ENCODE results near the gene ATP4A.

Gene ATP4A

DNA sequence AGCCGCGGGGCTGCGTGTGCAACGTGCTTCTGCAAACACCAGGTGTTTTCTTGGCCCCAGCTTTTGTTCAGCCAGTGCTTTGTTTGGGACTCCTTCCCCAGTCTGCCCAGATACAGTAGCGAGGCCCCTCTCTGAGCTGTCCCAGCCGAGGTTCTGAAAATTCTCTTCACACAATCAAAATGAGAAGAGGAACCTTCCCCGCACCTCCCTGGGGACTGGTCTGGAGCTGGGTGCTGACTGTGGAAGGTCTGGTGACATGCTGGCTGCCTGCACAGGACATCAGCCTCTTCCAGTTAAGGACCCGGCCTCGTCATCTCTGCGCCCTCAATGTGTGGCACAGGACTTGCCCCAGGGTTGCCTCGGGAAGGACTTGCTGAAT, 4.2 kb downstream of the ATP4A start:
- TF ChIP-seq, protein P1, sequence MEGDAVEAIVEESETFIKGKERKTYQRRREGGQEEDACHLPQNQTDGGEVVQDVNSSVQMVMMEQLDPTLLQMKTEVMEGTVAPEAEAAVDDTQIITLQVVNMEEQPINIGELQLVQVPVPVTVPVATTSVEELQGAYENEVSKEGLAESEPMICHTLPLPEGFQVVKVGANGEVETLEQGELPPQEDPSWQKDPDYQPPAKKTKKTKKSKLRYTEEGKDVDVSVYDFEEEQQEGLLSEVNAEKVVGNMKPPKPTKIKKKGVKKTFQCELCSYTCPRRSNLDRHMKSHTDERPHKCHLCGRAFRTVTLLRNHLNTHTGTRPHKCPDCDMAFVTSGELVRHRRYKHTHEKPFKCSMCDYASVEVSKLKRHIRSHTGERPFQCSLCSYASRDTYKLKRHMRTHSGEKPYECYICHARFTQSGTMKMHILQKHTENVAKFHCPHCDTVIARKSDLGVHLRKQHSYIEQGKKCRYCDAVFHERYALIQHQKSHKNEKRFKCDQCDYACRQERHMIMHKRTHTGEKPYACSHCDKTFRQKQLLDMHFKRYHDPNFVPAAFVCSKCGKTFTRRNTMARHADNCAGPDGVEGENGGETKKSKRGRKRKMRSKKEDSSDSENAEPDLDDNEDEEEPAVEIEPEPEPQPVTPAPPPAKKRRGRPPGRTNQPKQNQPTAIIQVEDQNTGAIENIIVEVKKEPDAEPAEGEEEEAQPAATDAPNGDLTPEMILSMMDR (IDR thresholded peaks at IDR 0.05; ENCODE audit: insufficient read depth, low read depth, low read length, missing control alignments), result no peak
- DNase-seq (ENCODE audit: low read depth), result no peak
- H3K4me3 ChIP-seq (ENCODE audit: low read length), result no peak overlapping the region

DNA sequence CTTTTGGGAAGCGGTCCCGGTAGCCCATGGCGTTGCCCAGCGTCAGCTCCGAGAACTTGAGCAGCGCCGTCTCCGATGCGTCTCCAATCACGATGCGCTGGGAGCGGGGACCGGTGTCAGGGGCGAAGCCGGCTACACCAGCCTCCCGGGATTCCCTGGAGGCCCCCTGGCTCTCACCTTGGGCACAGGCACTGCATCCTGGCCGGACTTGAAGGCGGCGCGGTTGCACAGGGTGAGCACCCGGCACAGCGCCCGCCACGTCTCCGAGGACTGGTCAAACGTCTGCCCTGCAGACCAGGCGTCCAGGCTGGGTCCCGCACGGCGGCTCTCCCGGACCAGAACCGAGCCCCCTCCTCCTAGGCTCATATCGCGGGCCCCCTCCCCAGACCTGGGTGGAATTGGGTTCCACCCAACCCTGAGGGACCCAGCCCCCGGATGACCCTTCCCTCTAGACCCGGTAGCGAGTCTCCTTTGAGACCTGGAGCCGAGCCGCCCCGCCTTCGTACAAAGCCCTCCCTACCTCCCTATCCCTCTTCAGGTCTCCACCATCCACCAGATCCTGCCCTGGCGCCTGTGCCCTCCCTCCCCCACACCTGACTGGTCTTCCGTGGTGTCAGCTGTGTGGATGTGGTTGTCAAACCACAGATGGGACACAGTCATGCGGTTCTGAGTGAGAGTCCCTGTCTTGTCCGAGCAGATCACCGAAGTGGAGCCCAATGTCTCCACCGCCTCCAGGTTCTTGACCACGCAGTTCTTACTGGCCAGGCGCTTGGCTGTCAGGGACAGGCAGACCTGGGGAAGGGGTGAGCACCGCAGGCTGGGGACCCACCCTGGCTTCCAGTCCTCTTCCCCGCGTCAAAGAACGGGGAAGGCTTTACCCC, 4.8 kb downstream of the ATP4A start:
- no peak overlapping the region for H3K4me3 ChIP-seq (ENCODE audit: low read length)
- DNase-seq (ENCODE audit: low read depth), result no peak
- TF ChIP-seq, protein P1 (IDR thresholded peaks at IDR 0.05; ENCODE audit: insufficient read depth, low read depth, low read length, missing control alignments), result no peak

DNA sequence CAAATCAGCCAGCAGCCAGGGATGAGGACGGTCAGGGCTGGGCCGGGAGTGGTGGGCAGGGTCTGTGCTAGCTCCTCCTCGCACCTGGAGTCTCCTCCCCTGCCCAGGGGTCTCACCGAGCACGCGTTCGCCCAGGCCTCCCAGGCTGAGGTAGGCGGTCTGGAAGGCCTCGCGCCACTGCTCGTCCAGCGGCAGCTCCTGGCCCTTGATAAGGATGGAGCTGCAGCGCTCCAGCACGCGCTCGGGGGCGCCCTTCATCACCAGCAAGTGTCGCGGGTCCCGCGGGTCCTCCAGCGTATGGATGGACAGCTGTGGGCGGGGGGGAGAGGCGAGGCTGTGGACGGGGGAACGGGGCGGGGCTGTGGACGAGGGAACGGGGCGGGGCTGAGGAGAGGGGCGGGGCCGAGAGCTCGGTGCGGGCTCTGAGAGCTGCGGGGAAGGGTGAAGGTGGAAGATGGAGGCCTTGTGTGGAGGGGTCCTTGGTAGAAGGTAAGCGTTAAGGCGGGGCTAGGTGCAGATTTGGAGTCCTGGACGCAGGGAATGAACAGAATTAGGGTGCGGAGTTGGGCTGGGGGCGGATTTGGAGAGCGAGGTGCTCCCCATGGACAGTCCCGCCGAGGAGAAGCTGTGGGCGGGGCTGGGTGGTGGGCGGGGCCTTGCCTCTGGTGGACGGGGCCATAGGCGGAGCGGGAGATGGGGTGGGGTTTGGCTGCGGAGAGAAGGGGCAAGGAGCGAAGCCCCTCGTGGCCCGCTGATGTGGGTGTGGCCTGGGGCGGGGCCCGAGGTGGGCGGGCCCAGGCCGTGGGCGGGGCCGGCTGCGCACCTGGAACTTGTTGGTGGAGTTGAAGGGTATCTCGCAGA, 5.7 kb downstream of the ATP4A start:
- DNase-seq (ENCODE audit: low read depth), result peak; percentile 65
- TF ChIP-seq, protein P1 (IDR thresholded peaks at IDR 0.05; ENCODE audit: insufficient read depth, low read depth, low read length, missing control alignments), result no peak
- H3K4me3 ChIP-seq (ENCODE audit: low read length), result peak overlapping the region; percentile 39

DNA sequence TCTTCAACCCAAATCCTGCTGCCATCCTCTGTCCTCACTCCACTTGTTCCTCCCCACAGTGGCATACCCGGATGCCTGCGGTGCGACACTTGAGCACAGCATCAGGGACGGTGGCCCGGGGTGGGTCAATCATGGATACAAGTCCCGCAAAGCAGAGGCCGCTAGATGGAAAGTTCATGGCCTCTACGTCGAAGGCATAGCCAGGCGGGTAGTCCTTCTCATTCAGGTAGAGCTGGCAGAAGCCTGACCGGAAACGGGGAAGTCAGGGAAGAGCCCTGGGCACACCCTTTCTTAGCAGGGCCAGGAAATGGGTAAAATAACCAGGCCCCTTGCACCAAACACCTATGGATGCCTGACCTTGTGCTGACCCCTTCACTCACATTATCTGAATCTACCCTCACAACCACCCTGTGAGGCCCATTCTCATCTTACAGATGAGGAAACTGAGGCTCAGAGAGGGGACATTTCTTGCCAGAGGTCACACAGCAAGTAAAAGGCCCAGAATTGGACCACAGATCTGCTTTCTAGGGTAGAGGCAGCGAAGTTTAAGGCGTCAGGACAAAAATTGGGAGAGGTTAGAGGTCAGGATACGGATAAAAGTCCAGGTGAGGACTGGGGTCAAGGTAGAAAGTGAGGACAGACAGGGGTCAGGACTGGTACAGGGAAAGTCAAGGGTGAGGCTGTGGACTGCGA, 6.5 kb downstream of the ATP4A start:
- no peak for DNase-seq (ENCODE audit: low read depth)
- TF ChIP-seq, protein P1 (IDR thresholded peaks at IDR 0.05; ENCODE audit: insufficient read depth, low read depth, low read length, missing control alignments), result no peak
- no peak overlapping the region for H3K4me3 ChIP-seq (ENCODE audit: low read length)

DNA sequence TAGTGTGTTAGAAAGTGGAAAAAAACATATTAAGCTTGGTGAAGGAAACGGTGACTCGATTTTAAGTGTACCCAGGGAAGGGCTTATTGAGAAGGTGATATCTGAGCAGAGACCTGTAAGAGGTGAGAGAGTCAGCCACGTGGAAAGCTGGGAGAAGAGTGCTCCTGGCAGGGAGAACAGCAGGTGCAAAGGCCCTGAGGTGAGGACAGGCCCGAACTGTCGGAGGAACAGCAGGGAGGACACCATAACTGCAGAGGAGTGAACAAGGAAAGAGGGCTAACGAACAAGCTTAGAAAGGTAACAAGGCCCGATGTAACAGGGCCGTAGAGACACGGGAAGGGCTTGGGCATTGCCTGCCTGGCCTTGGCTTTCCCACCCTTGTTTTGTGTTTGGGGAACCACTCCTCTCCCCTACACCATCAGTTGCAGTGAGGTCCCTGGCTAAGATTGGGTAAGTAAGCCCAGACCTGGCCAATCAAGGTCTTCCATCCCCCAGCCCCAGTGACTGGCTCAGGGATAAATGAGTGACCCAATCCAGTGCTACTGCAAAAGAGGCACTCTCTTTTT, 7.3 kb downstream of the ATP4A start:
- no peak overlapping the region for H3K4me3 ChIP-seq (ENCODE audit: low read length)
- no peak for DNase-seq (ENCODE audit: low read depth)
- TF ChIP-seq, protein P1 (IDR thresholded peaks at IDR 0.05; ENCODE audit: insufficient read depth, low read depth, low read length, missing control alignments), result no peak

DNA sequence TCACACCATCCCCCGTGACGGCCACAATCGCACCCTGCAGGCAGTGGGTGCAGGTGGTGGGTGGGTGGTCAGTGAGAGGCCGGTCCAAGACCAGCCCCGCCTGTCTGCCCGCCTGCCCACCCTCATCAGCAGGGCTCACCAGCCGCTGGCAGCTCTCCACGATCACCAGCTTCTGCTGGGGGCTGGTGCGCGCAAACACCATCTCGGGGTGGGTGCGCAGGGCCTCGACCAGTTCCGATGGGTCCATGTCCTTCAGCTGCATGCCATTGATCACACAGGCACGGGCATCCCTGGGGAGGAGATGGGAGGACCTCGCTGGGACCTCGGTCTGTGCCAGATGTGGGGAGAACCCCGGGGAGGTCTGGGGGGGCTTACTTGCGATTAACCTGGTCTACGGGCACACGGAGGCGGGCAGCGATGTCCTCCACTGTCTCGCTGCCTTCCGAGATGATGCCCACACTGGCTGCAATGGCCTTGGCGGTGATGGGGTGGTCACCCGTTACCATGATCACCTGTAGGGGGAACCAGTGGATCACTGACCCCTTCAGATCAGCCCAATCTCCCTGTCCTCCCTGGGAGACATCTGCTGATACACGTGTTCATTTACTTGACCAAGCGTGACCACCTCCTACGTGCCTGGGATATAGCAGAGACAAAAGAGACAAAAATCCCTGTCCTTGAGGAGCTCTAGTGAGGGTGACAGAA, 8.0 kb downstream of the ATP4A start:
- no peak overlapping the region for H3K4me3 ChIP-seq (ENCODE audit: low read length)
- no peak for DNase-seq (ENCODE audit: low read depth)
- TF ChIP-seq, protein P1 (IDR thresholded peaks at IDR 0.05; ENCODE audit: insufficient read depth, low read depth, low read length, missing control alignments), result no peak
